Measurements from ENCODE around the gene TUBA1A.
"Not testable (repeated sequence)": the region's sequence is repeated elsewhere in the genome, so short reads cannot be mapped to it uniquely, and the experiment has no call there.

Gene TUBA1A

GRCh38 chr12:49146406-49146805 is 42.5 kb downstream of the TUBA1A start:
- no peak for DNase-seq

DNA sequence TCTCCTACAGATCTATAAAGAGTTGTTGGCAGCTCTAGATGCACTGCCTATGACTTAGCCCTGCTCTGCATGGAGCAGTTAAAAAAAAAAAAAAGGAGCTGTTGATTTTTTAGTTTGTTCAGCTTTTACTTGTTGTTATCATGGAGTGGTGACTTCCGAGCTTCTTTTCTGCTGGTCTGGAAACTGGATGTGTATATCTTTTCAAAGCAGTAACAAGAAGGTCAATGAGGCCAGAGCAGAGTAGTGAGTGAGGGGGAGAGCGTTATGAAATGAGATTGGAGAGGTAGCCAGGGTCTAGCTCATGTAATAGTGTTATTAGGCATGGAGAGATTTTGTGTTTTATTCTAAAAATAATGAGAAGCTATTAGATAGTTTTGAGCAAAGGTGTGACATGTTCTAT is 44.5 kb downstream of the TUBA1A start:
- DNase-seq, result no peak

GRCh38 chr12:49138999-49139398 is 49.9 kb downstream of the TUBA1A start:
- DNase-seq, result no peak

DNA sequence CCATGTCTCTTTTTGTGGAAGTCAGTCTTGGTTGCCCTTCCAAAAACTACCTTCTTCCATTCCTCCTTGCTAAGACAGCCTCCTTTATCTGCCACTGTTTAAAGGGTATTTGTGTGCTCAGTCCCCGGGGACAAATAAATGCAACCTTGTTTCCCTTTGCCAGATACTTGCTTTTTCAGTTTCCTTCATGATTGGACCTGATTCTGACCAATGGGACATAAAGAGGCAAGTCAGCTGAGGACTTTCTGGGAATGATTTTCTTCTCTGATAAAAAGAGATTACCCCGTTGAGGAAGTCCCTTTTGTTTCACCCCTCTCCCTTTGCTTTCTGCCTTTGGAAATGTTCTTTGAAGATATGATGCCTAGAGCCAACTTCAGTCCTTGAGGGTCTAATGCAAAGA is 50.3 kb downstream of the TUBA1A start:
- no peak for DNase-seq

GRCh38 chr12:49137476-49137875 is 51.4 kb downstream of the TUBA1A start:
- no peak for DNase-seq

DNA sequence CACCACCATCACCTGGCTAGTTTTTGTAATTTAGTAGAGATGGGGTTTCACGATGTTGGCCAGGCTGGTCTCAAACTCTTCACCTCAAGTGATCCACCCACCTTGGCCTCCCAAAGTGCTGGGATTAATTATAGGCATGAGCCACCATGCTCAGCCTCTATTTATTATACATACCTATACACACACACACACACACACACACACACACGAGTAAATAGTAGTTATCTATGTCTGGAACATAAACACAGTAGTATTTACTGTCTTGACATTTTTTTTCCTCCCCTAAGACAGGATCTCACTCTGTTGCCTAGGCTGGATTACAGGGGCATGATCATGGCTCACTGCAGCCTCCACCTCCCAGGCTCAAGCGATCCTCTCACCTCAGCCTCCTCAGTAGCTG is 51.9 kb downstream of the TUBA1A start:
- not testable (repeated sequence) for DNase-seq
